T-helper 1 cell treated with Interleukin-12 subunit alpha and Interleukin-12 subunit beta and Interleukin-4 antibody, amounts not matched to agents 30 ng/mL and 1 ng/mL, for 36 hours (primary cell): Measurements from ENCODE around the gene KCTD19. TPM values are rescaled to one million over a fixed set of nuclear protein-coding genes. Genes with fewer than 3 reads are reported as not detected.

Experiments
- intact Hi-C: fragments of 100-400 bp; cut with micrococcal nuclease; formaldehyde crosslinking; loops from one replicate; pipeline ENCODE4 v1.15.1; 2024
- total RNA-seq: library from RNA; stranded (reverse); gene quantifications from 2 replicates; pipeline ENCODE4 v1.2.3, GENCODE V29; 2022

KCTD19 gene
- total RNA-seq, 1 donor from 2014 or later, result 0.10 TPM

DNA sequence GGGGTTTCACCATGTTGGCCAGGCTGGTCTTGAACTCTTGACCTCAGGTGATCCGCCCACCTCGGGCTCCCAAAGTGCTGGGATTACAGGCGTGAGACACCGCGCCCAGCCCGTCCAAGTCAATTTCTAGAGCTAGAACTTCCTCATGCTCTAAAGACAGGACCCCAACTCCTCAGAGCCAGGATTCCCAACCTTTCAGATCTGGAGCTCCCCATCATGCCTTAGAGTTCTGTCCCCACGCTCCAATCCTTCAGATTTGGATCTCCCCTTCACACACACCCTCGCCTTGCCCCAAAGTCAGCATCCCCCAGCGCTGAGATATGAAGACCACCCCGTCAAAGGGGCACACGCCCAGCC is 448 bp downstream of the KCTD19 start:
- intact Hi-C loops, result no loop called here

DNA sequence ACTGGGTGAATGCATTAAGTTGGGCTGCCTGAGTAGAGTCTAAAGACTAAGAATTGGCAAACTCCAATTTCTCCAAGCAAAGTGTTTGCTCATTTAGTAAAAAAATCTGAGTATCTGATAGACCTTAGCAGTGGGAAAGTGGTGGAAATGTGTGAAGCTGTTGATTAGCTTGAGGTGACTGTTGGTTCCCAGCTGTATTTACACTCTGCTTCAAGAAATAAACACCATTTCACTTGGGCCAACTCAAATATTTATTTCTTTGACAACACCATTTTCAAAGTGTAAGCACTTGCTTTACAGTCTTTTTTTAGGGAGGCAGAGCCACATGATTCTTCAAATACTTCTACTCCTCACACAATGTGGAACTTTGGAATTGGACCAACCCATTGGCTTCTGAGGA is 8.7 kb downstream of the KCTD19 start:
- intact Hi-C loops, result no loop called here

DNA sequence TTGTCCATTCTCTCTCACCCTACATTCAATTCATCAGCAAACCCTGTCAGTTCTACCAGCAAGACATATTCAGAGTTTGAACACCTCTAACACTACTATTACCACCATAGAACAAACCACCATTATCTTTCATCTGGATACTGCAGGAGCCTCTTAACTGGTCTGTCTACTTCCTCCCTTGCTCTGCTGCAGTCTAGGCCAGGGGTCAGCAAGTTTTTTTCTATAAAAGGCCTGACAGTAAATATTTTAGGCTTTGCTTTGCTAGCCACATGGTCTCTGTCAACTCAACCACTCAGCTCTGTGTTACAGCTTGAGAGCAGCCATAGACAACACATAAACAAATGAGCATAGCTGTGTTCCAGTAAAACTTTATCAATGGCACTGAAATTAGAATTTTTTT is 13.8 kb downstream of the KCTD19 start:
- intact Hi-C loops, result no loop called here

DNA sequence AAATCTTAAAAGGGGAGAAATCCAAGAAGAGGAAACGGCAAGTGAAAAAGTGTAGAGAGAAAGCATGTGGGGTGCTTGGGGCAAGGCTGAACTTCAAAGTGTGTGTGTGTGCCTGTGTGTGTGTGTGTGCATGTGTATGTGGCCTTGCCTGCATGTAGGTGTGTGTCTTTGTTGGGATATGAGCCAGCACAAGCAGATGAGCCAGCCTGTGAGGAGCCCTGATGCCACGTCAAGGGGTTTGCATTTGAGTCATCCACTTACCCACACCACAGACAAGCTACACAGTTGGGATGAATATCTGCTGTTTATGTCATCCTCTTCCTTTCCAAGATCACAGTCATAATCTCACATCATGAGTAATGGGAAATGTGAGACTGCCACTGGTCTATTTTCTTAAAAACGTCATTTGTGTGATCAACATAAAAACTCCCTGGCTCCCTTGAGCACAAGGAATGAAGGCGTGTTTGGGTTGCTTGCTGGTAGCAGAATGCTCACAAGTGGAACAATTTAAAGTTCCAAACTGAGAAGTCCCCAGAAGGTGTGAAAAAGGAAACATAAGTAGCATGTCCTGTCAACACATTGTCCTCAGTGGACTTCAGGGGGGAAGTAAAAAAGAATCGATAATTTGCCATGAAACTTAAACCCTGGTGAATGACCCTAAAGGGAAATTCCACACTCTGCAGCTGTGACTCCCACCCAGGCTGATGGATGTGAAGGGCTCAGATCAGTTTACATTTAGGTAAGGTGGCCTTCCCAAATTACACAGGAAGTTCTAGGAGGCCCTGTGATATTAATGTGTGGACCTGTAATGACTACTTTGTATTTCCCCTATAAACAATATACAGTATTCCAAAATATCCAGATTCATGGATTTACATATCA is 14.7 kb downstream of the KCTD19 start:
- intact Hi-C loops, result loop anchor here (1.0 kb wide), 3 partner anchors 33 to 120 kb away; partner anchors contain the start of genes E2F4, FHOD1 and PLEKHG4

DNA sequence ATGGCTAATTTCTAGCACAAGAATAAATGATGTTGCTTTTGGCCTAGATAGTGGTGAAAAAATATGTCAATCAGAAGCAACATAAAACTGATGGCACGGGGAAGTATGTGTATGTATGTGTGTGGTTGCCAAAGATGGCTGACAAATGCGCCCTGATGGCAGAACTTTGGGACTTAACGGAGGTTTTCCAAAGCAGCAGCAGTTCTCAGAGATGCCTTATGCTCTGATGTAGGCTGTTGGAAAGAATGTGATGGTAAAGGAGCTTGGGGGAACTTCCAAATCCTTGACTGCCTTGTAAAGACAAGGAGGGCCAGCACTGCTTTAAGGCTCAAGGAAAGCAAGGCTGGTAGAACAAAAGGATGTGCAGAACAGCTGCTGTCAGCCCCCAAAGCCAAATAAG is 16.0 kb downstream of the KCTD19 start:
- intact Hi-C loops, result no loop called here

DNA sequence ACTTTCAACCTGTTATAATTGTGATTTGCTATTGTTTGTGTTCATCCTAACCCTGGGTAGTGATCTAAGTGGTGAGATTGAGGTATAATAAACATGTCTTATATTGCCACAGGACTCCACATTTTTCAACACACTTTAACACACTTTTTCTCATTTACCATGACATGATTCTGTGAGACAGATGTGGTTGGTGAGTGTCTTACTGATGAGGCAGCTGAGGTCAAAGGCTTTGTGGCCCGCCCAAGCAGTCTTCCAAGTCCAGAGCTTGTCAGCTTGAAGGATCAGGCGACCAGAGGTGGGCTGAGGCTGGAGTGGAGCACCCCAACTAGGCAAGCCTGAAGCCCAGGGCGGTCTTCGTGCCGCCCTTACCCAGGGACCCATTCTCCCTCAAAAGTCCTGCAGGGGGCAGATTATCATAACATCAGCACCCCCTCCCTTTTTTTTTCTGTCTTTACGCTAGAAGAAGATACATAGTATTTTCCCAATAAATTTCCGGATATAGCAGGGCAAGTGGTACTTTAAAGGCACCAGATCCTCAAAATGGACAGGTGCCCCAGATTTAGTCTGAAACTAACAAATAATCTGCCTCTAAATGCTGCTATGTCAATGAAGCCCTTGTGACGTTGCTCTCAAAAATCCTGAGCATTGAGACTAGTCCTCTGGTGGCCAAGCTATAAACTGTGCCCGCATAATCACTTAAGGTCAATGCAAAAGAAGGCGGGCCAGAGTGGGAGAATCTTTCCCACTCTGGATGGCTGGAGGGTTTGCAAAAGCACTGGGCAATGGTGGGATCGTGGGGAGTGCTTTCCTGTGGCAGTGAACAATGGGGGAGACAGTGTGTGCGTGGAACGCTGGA is 21.1 kb downstream of the KCTD19 start:
- intact Hi-C loops, result no loop called here

DNA sequence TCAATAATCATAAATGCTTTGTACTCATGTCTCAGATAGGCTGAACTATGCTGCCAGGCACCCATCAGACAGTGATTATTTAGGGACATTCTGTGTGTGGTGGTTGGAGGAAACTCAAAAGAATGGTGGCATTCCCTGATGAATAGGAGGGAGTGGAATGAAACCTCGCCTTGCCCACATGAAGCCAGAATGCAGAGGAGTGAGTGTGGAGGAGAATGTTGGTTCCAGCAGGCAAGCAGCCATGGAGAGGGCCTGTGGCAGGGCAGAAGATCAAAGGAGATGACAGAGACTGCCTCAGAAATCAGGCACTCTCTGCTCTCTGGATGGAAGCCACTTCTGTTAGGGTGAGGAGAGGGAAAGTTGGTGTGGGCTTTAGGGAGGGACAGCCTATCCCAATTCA is 22.5 kb downstream of the KCTD19 start:
- intact Hi-C loops, result no loop called here

DNA sequence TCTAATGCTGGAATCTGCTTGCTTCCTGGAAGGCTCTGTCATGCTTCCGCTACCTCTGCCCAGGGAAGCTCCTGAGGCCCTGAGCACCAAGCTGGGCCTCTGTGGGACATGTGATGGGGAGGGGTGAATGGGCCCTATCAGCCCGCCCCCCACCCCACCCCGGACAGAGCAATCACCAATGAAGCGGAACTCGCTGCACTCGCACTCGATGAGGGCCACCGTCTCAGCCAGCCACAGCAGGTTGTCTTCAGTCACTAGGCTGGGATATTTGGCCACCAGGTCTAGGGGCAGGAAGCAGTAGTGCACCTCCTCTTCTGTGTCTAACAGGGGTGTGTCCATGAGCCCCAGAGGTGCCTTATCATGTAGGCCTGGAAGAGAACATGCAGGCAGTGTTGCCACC is 23.6 kb downstream of the KCTD19 start:
- intact Hi-C loops, result no loop called here

DNA sequence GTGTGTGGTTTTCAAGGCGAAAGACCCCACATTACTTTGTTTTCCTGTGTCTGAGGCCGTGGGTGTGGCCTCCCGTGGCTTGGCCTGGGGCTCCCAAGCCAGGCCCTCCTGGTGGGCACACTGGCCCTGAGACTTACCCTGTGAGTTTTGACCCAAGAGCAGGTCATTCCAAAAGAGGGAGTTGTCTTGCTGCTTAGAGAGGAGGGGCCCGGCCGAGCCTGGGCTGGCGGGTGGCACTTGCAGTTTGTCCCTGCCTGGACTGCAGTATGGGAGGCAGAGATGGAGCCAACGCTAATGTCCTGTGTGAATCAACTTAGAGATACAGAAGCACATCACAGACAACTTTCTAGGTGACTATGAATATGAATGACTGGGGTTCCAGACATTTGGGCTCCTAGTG is 24.5 kb downstream of the KCTD19 start:
- intact Hi-C loops, result no loop called here

DNA sequence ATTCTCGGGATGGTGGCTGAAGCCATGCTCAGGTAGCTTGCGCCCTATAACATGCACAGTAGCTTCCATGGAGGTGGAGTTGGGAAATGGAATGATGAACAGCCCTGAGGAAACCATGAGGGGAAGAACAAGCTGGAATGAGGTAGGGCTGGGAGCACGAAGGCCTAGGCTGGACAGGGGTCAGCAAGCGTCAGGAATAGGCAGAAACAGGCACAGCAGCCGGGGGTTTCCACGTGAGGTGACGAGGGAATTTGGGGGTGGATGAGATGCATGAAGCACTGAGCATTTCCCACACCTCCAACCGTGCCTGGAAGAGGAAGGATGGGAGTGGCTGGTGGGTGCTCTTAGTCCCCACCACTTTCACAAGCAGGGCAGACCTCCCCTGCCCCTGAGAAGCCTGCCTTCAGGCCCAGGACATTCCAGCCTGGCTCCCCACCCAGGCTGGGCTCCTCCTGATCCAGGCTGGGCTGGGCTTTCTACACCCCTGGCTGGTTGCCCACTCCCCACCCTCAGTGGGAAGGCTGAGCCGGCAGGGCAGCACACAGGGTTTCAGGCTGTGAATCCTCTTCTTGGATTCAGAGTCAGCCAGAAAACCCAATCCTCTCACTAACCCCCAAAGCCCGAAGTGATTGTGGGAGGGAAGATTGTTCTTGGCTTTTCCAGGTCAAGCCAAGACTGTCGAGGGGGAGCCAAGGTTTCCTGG is 25.3 kb downstream of the KCTD19 start:
- intact Hi-C loops, result no loop called here

DNA sequence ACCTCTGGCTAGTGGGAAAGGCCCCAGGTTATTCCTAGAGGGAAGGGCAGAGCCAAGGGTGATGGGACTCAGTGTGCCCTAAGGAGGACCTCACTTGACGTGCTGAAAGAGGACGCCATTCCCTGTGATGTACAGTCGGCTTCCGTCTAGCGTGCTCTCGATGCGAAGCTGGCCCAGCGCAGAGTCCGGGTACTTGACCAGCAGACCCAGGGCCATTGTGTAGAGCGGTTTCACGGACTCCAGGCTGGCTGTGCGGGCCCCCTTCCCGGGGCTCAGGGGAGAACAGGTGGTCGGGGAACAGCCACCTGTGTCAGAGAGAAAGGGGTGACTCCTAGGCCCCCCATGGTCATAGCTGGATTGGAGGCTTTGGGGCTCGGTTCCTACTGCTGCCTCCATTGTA is 27.3 kb downstream of the KCTD19 start:
- intact Hi-C loops, result no loop called here

DNA sequence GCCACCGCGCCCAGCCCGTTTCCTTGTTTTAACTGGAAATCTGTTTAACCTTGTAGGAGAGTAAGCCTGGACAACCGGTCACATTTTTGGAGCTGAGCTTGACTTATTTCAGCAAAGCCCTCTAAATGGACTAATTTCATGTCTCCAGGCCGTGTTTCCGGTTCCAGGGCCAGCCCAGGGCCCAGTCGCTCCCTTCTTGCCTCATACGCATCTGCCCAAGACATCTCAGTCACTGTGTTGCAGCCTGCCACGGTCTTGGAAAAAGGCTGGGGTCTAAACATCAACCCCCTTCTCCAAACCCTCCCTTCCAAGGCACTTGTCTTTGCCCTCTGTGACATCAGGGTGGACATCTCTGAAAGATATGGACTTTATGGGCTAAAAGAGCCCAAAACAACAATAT is 28.3 kb downstream of the KCTD19 start:
- intact Hi-C loops, result no loop called here

DNA sequence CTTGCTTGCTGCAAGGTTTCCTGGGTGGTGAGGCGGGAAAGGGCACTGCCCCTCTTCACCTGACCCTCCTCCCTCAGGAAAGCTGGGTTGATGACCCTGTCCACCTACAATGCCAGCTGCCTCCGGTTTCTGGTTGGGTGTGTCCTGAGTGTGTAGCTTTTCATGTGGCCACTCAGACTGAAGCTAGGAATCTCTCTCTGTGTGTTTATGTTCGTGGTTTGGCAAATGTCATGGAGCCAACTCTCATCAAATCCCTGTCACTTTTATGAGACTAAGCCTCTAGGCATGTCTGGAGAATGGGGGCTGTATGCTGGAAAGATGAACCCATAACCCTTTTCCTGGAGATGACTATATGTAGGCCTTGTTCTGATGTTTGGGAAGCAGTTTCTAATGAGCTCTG is 30.1 kb downstream of the KCTD19 start:
- intact Hi-C loops, result no loop called here

DNA sequence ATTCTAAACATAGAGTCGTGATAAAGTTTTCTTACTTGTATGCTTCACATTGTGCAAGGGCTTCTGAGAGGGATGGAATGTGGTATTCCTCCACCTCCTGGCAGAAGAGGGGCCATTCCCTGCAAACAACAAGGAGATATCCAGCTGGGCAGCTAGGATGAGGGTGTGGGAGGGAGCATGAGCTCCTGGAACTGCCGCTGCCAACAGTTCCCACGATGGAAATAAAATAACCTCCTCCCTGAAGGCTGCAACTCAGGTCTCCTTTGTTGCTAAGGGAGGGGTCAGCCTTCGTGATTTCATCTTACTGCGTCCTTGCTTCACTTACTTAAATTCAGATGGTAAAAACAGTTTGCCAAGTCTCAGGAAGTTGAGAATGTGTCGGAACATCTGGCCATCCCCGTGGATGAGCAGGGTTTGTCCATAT is 31.6 kb downstream of the KCTD19 start:
- intact Hi-C loops, result no loop called here

DNA sequence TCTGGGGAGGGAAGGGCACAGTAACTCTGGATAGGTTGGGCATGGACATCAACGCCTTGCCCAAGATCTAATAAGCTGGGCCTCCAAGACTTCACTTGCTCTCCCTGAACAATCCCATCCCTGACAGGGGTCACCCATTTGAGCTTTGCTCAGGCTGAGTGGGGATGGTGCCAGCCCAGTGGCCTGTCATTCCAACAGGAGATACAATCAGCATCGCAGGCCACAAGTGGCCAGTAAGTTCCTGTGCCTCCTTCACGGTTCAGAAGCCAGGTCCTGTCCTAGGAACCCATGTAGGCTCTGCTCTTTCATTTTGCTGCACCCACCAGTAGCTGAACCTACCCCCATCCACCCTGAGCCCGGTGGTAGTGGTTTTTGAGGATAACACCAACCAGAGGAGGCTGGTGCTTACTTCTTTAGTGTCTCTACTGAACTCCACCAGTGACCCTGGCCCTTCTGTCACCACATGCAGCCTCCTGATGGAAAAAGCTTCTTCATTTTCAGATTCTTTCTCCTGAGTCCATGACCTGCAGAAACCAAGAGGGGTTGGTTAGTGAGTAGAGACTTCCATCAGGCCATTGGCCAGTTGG is 32.3 kb downstream of the KCTD19 start:
- intact Hi-C loops, result no loop called here

DNA sequence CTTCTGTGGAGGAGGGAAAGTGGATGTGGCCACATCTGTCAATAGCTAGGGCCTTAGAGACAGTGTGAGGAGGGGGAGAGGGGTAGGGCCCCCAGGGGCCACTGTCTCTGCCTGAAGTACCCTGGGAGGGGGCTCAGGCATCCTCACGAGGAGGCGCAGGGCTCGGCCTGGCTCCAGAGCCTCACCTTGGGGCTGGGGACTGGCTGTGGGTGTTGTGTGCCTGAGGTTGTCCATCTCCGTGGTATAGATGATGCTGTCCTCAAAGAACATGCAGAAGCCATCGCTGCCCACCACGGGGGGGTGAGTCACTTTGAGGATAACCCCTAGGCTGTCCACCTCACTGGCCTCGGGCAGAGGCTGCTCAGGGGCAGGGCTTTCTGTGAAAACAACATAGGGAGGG is 35.1 kb downstream of the KCTD19 start:
- intact Hi-C loops, result no loop called here

DNA sequence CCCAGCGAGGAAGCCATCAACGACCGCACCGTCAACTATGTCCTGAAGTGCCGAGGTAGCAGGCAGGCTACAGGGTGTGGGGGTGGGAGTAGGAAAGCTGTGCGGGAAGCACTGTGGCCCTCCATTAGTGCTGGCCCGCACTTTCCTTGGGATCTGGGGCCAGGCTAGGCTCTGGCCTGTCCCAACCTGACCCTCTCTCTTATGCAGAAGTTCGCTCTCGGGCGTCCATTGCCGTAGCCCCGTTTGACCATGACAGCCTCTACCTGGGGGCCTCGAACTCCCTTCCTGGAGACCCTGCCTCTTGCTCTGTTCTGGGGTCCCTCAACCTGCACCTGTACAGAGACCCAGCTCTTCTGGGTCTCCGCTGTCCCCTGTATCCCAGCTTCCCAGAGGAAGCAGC is 38.6 kb downstream of the KCTD19 start:
- intact Hi-C loops, result no loop called here

DNA sequence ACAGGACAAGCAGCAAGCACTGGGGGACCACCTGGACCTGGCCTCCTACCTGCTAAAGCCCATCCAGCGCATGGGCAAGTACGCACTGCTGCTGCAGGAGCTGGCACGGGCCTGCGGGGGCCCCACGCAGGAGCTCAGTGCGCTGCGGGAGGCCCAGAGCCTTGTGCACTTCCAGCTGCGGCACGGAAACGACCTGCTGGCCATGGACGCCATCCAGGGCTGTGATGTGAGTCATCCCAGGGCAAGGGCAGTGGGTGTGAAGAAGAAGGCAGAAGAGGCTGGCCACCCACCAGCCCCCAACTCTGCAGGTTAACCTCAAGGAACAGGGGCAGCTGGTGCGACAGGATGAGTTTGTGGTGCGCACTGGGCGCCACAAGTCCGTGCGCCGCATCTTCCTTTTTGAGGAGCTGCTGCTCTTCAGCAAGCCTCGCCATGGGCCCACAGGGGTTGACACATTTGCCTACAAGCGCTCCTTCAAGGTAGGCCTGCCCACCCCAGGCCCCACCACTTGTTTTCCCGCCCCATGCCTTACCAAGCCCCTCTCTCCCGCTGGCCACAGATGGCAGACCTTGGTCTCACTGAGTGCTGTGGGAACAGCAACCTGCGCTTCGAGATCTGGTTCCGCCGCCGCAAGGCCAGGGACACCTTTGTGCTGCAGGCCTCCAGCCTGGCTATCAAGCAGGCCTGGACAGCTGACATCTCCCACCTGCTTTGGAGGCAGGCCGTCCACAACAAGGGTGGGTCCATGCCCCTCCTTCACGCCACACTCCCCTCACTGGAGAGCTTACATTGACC is 39.9 kb downstream of the KCTD19 start:
- intact Hi-C loops, result no loop called here

DNA sequence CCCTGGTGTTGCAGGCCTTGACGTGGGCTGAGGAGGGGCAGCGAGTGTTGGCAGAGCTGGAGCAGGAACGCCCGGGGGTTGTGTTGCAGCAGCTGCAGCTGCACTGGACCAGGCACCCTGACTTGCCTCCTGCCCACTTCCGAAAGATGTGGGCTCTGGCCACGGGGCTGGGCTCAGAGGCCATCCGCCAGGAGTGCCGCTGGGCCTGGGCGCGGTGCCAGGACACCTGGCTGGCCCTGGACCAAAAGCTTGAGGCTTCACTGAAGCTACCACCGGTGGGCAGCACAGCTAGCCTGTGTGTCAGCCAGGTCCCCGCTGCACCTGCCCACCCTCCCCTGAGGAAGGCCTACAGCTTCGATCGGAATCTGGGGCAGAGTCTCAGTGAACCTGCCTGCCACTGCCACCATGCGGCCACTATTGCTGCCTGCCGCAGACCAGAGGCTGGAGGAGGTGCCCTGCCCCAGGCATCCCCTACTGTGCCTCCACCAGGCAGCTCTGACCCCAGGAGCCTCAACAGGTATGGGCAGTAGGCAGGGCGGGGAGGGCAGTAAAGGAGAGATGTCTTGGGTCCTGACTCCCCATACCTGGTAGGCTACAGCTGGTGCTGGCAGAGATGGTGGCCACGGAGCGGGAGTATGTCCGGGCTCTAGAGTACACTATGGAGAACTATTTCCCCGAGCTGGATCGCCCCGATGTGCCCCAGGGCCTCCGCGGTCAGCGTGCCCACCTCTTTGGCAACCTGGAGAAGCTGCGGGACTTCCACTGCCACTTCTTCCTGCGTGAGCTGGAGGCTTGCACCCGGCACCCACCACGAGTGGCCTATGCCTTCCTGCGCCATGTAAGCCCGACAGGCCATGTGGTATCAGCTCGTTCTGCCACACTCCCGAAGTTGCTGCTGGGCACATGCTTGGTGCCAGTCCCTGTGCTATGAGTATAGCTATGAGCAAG is 41.6 kb downstream of the KCTD19 start:
- intact Hi-C loops, result no loop called here
